Measurements from ENCODE around the gene TMEM47. TPM values are rescaled to one million over a fixed set of nuclear protein-coding genes. Genes with fewer than 3 reads are reported as not detected.

Gene TMEM47
- total RNA-seq, 1 donor from 2014 or later, result 2.8 TPM

- Mint-ChIP-seq H3K9me3 (ENCODE audit: unreplicated experiment) (no peaks in the 10 kb centered on the region), H3K27me3 (ENCODE audit: unreplicated experiment) (no peaks in the 10 kb centered on the region), H3K4me3 (ENCODE audit: unreplicated experiment) (no peak overlapping the region), H3K27ac (ENCODE audit: unreplicated experiment) (no peak overlapping the region), H3K36me3 (ENCODE audit: unreplicated experiment) (no peaks in the 10 kb centered on the region), H3K4me1 (ENCODE audit: low read depth, unreplicated experiment) (no peaks in the 10 kb centered on the region)
- no peak for DNase-seq
- peak; percentile 18 for TF ChIP-seq CTCF (IDR thresholded peaks at IDR 0.05; ENCODE audit: partially characterized antibody, unreplicated experiment)
Observed at GRCh38 chrX:34578237-34578636, 78.8 kb downstream of the TMEM47 start.

Data from glutamatergic neuron (in vitro differentiated cells).